Urinary bladder (tissue), 4 donors: ENCODE results near the gene BCL3. TPM values are rescaled to one million over a fixed set of nuclear protein-coding genes. Genes with fewer than 3 reads are reported as not detected.
"Not testable (repeated sequence)": the region's sequence is repeated elsewhere in the genome, so short reads cannot be mapped to it uniquely, and the experiment has no call there.

ENCODE experiments used
- DNase-seq: peaks from one replicate; pipeline ENCODE4 v3.0.0-alpha.2; 2015; ENCODE audit errors: extremely low spot score
- H3K27ac ChIP-seq: one replicate; pipeline ENCODE4 v1.5.1; 2013; ENCODE audit warnings: low read depth, mild to moderate bottlenecking, moderate library complexity
- H3K36me3 ChIP-seq: one replicate; pipeline ENCODE4 v1.6.1; 2013; ENCODE audit warnings: mild to moderate bottlenecking, moderate library complexity; ENCODE audit not compliant: insufficient read depth
- H3K4me1 ChIP-seq: one replicate; pipeline ENCODE4 v1.6.1; 2013; ENCODE audit warnings: mild to moderate bottlenecking, moderate library complexity; ENCODE audit not compliant: insufficient read depth
- H3K4me3 ChIP-seq: one replicate; pipeline ENCODE4 v1.5.1; 2013; ENCODE audit warnings: low read depth, low read length
- WGBS: extraction: QIAGEN DNeasy Blood & Tissue Kit; methylation state at CpG from one replicate; pipeline ENCODE4 v1.1.7; 2013; 5-methylcytosine and 5-hydroxymethylcytosine counted together
- polyA plus RNA-seq: library from polyadenylated mRNA; stranded (reverse); fragments of 200-250 nt; gene quantifications from one replicate; pipeline ENCODE4 v1.2.3, GENCODE V29; 2013
- total RNA-seq: library from RNA; depleted of rRNA; stranded (reverse); fragments of >200 nt; gene quantifications from one replicate; pipeline ENCODE4 v1.2.3, GENCODE V29; 2014
- donor health status: healthy with polysubstance abuse.
- donor health status: healthy.

BCL3 gene
- total RNA-seq = 2.5 TPM
- polyA plus RNA-seq = 93.0 TPM

GRCh38 chr19:44748426-44749254, at the start of gene BCL3:
TSS of gene BCL3 (plus strand) at chr19:44748708. CDS start at chr19:44748791, 83 bp downstream.
- Histone ChIP-seq H3K36me3 (no peaks in the 10 kb centered on the region), H3K4me1 (no peaks in the 10 kb centered on the region), H3K27ac (peak within 1 kb of the TSS; percentile 90), H3K4me3 (peak within 1 kb of the TSS; percentile 89)
- under 1% methylated on average over 84 of the region's 88 CpGs for WGBS
- no peak for DNase-seq

- 86% methylated on average over 5 of the region's 5 CpGs for WGBS
Observed at GRCh38 chr19:44700547-44700946, 48.0 kb upstream of the BCL3 start.

GRCh38 chr19:44701228-44701627, 47.3 kb upstream of the BCL3 start:
- Histone ChIP-seq H3K27ac (no peak overlapping the region), H3K36me3 (no peaks in the 10 kb centered on the region), H3K4me3 (no peak overlapping the region), H3K4me1 (no peaks in the 10 kb centered on the region)
- DNase-seq = no peak
- WGBS = 84% methylated on average over 15 of the region's 15 CpGs

More at GRCh38 chr19:44700547-44700946, 48.0 kb upstream of the BCL3 start:
- no peak for DNase-seq
- no peak overlapping the region for H3K27ac ChIP-seq
- no peak overlapping the region for H3K4me3 ChIP-seq
- no peaks in the 10 kb centered on the region for H3K36me3 ChIP-seq
- no peaks in the 10 kb centered on the region for H3K4me1 ChIP-seq

GRCh38 chr19:44702551-44703176, 45.8 kb upstream of the BCL3 start:
- Histone ChIP-seq H3K4me1 (no peaks in the 10 kb centered on the region), H3K27ac (no peak overlapping the region), H3K36me3 (no peaks in the 10 kb centered on the region), H3K4me3 (no peak overlapping the region)
- WGBS = 79% methylated on average over 17 of the region's 17 CpGs
- no peak for DNase-seq

- H3K4me3 ChIP-seq = no peak overlapping the region
- DNase-seq = no peak
- WGBS = 83% methylated on average over 28 of the region's 28 CpGs
- H3K36me3 ChIP-seq = no peaks in the 10 kb centered on the region
- H3K27ac ChIP-seq = no peak overlapping the region
- H3K4me1 ChIP-seq = no peaks in the 10 kb centered on the region
Observed at GRCh38 chr19:44703336-44704078, 45.0 kb upstream of the BCL3 start.

- WGBS = 79% methylated on average over 1 of the region's 1 CpG
- DNase-seq = no peak
- H3K36me3 ChIP-seq = no peaks in the 10 kb centered on the region
- H3K4me3 ChIP-seq = no peak overlapping the region
- no peaks in the 10 kb centered on the region for H3K4me1 ChIP-seq
- H3K27ac ChIP-seq = no peak overlapping the region
Observed at GRCh38 chr19:44704982-44705381, 43.5 kb upstream of the BCL3 start.

GRCh38 chr19:44705502-44706010, 43.0 kb upstream of the BCL3 start:
- no peak for DNase-seq
- H3K4me1 ChIP-seq = no peaks in the 10 kb centered on the region
- no peaks in the 10 kb centered on the region for H3K36me3 ChIP-seq
- no peak overlapping the region for H3K4me3 ChIP-seq
- H3K27ac ChIP-seq = no peak overlapping the region
- 90% methylated on average over 12 of the region's 12 CpGs for WGBS

- WGBS = 86% methylated on average over 6 of the region's 6 CpGs
- DNase-seq = no peak
- no peaks in the 10 kb centered on the region for H3K4me1 ChIP-seq
- no peaks in the 10 kb centered on the region for H3K36me3 ChIP-seq
- H3K4me3 ChIP-seq = no peak overlapping the region
- H3K27ac ChIP-seq = no peak overlapping the region
Observed at GRCh38 chr19:44706506-44707236, 41.8 kb upstream of the BCL3 start.

GRCh38 chr19:44707794-44708193, 40.7 kb upstream of the BCL3 start:
- 90% methylated on average over 20 of the region's 20 CpGs for WGBS

GRCh38 chr19:44708940-44709339, 39.6 kb upstream of the BCL3 start:
- Histone ChIP-seq H3K4me3 (no peak overlapping the region), H3K36me3 (no peaks in the 10 kb centered on the region), H3K27ac (no peak overlapping the region), H3K4me1 (no peaks in the 10 kb centered on the region)
- DNase-seq = no peak
- 70% methylated on average over 5 of the region's 5 CpGs for WGBS

More at GRCh38 chr19:44707794-44708193, 40.7 kb upstream of the BCL3 start:
- no peak overlapping the region for H3K27ac ChIP-seq
- H3K4me3 ChIP-seq = no peak overlapping the region
- DNase-seq = no peak
- H3K4me1 ChIP-seq = no peaks in the 10 kb centered on the region
- H3K36me3 ChIP-seq = no peaks in the 10 kb centered on the region

- not testable (repeated sequence) for H3K36me3 ChIP-seq, H3K4me3 ChIP-seq
- WGBS = 82% methylated on average over 4 of the region's 4 CpGs
Observed at GRCh38 chr19:44709434-44710266, 38.9 kb upstream of the BCL3 start.

GRCh38 chr19:44710483-44710882, 38.0 kb upstream of the BCL3 start:
- Histone ChIP-seq H3K4me3 (no peak overlapping the region), H3K27ac (no peak overlapping the region), H3K4me1 (no peaks in the 10 kb centered on the region), H3K36me3 (no peaks in the 10 kb centered on the region)
- DNase-seq = no peak
- 69% methylated on average over 14 of the region's 14 CpGs for WGBS

More at GRCh38 chr19:44709434-44710266, 38.9 kb upstream of the BCL3 start:
- not testable (repeated sequence) for DNase-seq, H3K4me1 ChIP-seq, H3K27ac ChIP-seq
